IMR-90 (cell line): ENCODE results near the gene CRAMP1.

ENCODE experiments used
- CEBPB ChIP-seq: IDR thresholded peaks from 2 replicates; pipeline ENCODE4 v1.6.1; 2012; ENCODE audit warnings: low read depth, low read length, improper control_type of control experiment
- MAFK ChIP-seq: IDR thresholded peaks from 2 replicates; pipeline ENCODE4 v1.6.1; 2012; ENCODE audit warnings: low read depth, low read length, improper control_type of control experiment
- POLR2A ChIP-seq: IDR thresholded peaks from 2 replicates; pipeline ENCODE4 v1.6.1; 2012; ENCODE audit warnings: mild to moderate bottlenecking, low read depth, low read length
- RAD21 ChIP-seq: IDR thresholded peaks from 2 replicates; pipeline ENCODE4 v1.6.1; 2012; ENCODE audit warnings: low read length, improper control_type of control experiment
- RCOR1 ChIP-seq: IDR thresholded peaks from 2 replicates; pipeline ENCODE4 v1.6.1; 2012; ENCODE audit warnings: mild to moderate bottlenecking, low read length, improper control_type of control experiment; ENCODE audit not compliant: insufficient replicate concordance
- RFX5 ChIP-seq: IDR thresholded peaks from 2 replicates; pipeline ENCODE4 v1.8.0; 2012; ENCODE audit warnings: low read depth, mild to moderate bottlenecking, low read length, moderate library complexity
- SMC3 ChIP-seq: fragments of 150-350 bp; IDR thresholded peaks from 2 replicates; pipeline ENCODE4 v1.6.1; 2016; ENCODE audit warnings: low read depth, mild to moderate bottlenecking, antibody characterized with exemption, low read length, moderate library complexity
- TF ChIP-seq, protein P1 (sequence below): conservative IDR thresholded peaks from 2 replicates; pipeline ENCODE4 v1.5.1; 2012; ENCODE audit warnings: mild to moderate bottlenecking, low read depth, low read length, improper control_type of control experiment

DNA sequence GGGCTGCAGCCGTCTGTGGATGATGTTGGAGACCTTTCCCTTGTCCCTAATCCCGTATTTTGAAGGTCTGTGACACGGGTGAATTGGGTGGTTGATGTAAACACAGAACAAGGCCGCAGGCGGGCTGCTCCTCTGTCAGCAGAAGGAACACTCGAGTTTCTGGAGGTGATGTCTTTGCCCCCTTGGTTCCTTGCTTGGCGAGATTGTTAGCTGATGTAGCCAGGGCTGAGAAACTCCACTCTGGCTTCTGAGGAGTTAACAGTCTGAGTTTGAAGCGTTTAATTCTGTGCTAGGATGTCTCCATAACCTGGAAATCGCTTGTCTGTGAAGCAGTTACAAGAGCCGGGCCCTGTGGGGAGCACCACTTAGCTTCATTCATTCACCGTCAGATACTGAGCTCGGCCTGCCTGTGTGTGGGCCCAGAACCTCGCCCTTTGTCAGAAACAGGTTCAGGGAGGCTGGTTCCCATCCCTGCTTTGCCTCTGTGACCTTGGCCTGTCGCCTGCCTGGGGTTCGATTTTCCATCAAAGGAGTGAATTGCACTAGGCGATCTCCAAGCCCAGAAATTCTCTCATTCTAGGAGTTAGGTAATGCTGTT, 95.1 kb downstream of the CRAMP1 start:
- TF ChIP-seq, protein P1, sequence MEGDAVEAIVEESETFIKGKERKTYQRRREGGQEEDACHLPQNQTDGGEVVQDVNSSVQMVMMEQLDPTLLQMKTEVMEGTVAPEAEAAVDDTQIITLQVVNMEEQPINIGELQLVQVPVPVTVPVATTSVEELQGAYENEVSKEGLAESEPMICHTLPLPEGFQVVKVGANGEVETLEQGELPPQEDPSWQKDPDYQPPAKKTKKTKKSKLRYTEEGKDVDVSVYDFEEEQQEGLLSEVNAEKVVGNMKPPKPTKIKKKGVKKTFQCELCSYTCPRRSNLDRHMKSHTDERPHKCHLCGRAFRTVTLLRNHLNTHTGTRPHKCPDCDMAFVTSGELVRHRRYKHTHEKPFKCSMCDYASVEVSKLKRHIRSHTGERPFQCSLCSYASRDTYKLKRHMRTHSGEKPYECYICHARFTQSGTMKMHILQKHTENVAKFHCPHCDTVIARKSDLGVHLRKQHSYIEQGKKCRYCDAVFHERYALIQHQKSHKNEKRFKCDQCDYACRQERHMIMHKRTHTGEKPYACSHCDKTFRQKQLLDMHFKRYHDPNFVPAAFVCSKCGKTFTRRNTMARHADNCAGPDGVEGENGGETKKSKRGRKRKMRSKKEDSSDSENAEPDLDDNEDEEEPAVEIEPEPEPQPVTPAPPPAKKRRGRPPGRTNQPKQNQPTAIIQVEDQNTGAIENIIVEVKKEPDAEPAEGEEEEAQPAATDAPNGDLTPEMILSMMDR = no peak
- no peak for TF ChIP-seq POLR2A
- TF ChIP-seq RCOR1 = no peak
- TF ChIP-seq MAFK = no peak
- TF ChIP-seq CEBPB = no peak
- TF ChIP-seq RAD21 = no peak
- no peak for TF ChIP-seq SMC3
- no peak for TF ChIP-seq RFX5
